ENCODE data around the gene DHFR2. TPM values are rescaled to one million over a fixed set of nuclear protein-coding genes. Genes with fewer than 3 reads are reported as not detected.

DHFR2 gene
- total and polyA plus RNA-seq, 9 of the 15 experiments (the other 6 are each of a cell fraction or from before 2014, with no cell fraction given) = 0.64 to 1.7 (median 1.4) TPM

- TF ChIP-seq PRDM10 (IDR thresholded peaks at IDR 0.05; ENCODE audit: partially characterized antibody) (no peak), NFIC (IDR thresholded peaks at IDR 0.05) (no peak), NR2C1 (IDR thresholded peaks at IDR 0.05) (no peak), NR2C1 (tag; IDR thresholded peaks at IDR 0.05) (no peak), ELF1 (tag; IDR thresholded peaks at IDR 0.05) (no peak), HMG20B (CRISPR knock-in tag; IDR thresholded peaks at IDR 0.05) (no peak), TBL1XR1 (IDR thresholded peaks at IDR 0.05; ENCODE audit: low read length in 2 of 2) (no peak), ZEB2 (IDR thresholded peaks at IDR 0.05) (no peak), ZBED1 (IDR thresholded peaks at IDR 0.05) (no peak), HNRNPL (IDR thresholded peaks at IDR 0.05; ENCODE audit: low read depth, low read length) (no peak), TAL1 (IDR thresholded peaks at IDR 0.05) (no peak), ARHGAP35 (IDR thresholded peaks at IDR 0.05; ENCODE audit: partially characterized antibody) (no peak), HDAC8 (tag; IDR thresholded peaks at IDR 0.05) (no peak), ZNF146 (CRISPR knock-in tag; IDR thresholded peaks at IDR 0.05; ENCODE audit: unreplicated experiment) (no peak), CEBPB (tag; IDR thresholded peaks at IDR 0.05) (0 out of 2 replicates have a peak, but pooled peaks have one; percentile 17), BHLHE40 (IDR thresholded peaks at IDR 0.05; ENCODE audit: low read length) (no peak), POLR3G (IDR thresholded peaks at IDR 0.05; ENCODE audit: extremely low read depth, insufficient read length, insufficient replicate concordance) (no peak)
- TF ChIP-seq, protein P1, sequence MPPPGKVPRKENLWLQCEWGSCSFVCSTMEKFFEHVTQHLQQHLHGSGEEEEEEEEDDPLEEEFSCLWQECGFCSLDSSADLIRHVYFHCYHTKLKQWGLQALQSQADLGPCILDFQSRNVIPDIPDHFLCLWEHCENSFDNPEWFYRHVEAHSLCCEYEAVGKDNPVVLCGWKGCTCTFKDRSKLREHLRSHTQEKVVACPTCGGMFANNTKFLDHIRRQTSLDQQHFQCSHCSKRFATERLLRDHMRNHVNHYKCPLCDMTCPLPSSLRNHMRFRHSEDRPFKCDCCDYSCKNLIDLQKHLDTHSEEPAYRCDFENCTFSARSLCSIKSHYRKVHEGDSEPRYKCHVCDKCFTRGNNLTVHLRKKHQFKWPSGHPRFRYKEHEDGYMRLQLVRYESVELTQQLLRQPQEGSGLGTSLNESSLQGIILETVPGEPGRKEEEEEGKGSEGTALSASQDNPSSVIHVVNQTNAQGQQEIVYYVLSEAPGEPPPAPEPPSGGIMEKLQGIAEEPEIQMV (tag; conservative IDR thresholded peaks at IDR 0.05; ENCODE audit: low read depth) = no peak
- TF ChIP-seq, protein P2, sequence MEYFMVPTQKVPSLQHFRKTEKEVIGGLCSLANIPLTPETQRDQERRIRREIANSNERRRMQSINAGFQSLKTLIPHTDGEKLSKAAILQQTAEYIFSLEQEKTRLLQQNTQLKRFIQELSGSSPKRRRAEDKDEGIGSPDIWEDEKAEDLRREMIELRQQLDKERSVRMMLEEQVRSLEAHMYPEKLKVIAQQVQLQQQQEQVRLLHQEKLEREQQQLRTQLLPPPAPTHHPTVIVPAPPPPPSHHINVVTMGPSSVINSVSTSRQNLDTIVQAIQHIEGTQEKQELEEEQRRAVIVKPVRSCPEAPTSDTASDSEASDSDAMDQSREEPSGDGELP (CRISPR knock-in tag; IDR thresholded peaks at IDR 0.05; ENCODE audit: borderline replicate concordance) = no peak
- TF ChIP-seq, protein P3, sequence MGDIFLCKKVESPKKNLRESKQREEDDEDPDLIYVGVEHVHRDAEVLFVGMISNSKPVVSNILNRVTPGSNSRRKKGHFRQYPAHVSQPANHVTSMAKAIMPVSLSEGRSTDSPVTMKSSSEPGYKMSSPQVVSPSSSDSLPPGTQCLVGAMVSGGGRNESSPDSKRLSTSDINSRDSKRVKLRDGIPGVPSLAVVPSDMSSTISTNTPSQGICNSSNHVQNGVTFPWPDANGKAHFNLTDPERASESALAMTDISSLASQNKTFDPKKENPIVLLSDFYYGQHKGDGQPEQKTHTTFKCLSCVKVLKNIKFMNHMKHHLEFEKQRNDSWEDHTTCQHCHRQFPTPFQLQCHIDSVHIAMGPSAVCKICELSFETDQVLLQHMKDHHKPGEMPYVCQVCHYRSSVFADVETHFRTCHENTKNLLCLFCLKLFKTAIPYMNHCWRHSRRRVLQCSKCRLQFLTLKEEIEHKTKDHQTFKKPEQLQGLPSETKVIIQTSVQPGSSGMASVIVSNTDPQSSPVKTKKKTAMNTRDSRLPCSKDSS (IDR thresholded peaks at IDR 0.05; ENCODE audit: low read depth, partially characterized antibody) = no peak
- TF ChIP-seq, protein P4, sequence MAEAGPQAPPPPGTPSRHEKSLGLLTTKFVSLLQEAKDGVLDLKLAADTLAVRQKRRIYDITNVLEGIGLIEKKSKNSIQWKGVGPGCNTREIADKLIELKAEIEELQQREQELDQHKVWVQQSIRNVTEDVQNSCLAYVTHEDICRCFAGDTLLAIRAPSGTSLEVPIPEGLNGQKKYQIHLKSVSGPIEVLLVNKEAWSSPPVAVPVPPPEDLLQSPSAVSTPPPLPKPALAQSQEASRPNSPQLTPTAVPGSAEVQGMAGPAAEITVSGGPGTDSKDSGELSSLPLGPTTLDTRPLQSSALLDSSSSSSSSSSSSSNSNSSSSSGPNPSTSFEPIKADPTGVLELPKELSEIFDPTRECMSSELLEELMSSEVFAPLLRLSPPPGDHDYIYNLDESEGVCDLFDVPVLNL (CRISPR knock-in tag; IDR thresholded peaks at IDR 0.05; ENCODE audit: low read depth) = no peak
These were observed 1.6 kb upstream of the DHFR2 start (continued) for GRCh38 chr3:94064243-94064860.

Measured in K562 (cell line).